K562 (cell line): ENCODE results near the gene HEXIM1. TPM values are rescaled to one million over a fixed set of nuclear protein-coding genes. Genes with fewer than 3 reads are reported as not detected.

ENCODE experiments used
- ATAC-seq: fragments of 200-7000 bp; cut with Tn5 transposase; 3 replicates; pipeline ENCODE4 v1.9.1; 2020; ENCODE audit warnings: moderate library complexity
- BruUV-seq: library from RNA; stranded (reverse); fragments of 400-500 nt; replicated peaks from 2 replicates; lab custom pipeline; 2021; lab: Mats Ljungman, UMichigan
- CTCF ChIA-PET: fragments of 300-600 bp; formaldehyde crosslinking; extraction: SDS; loops from one replicate; lab custom pipeline; 2021; ENCODE audit warnings: low intra/inter-chr PET ratio; lab: Yijun Ruan, JAX
- POLR2A ChIA-PET: fragments of 300-600, 350-650 bp; sonication (Branson Sonifier 250); formaldehyde crosslinking; extraction: SDS; loops from one replicate; lab custom pipeline; 2021; ENCODE audit warnings: antibody characterized with exemption, inconsistent platforms; lab: Yijun Ruan, JAX
- DNase-seq, 4 experiments: peaks; one replicate each; pipeline versions ENCODE4 v3.0.0 to v3.0.0-alpha.2; 2011 to 2018; ENCODE audit warnings: low spot score in 3 of 4, mixed read lengths in 3 of 4; ENCODE audit errors: extremely low read depth in 1 of 4
- FAIRE-seq: peaks from 2 replicates; lab custom pipeline; 2011; peaks lifted over from hg19 to GRCh38; lab: Jason Lieb, UNC
- H2AFZ ChIP-seq: 2 replicates; pipeline ENCODE4 v1.6.0; 2011; ENCODE audit warnings: low read depth, low read length, control low read depth, inconsistent platforms
- H3K27ac ChIP-seq: fragments of 200-600 bp; 3 replicates; pipeline ENCODE4 v1.8.0; 2011; ENCODE audit warnings: low read depth, mild to moderate bottlenecking, control low read depth, inconsistent platforms, low read length, moderate library complexity, mixed read lengths; ENCODE audit errors: extremely low read depth
- H3K27me3 ChIP-seq, 2 experiments: fragments of 300-600 bp in 1 of 2; 2 replicates in 1 of 2; 3 replicates in 1 of 2; pipeline versions ENCODE4 v1.6.0 to v1.8.0; 2011; ENCODE audit warnings: inconsistent platforms in 2 of 2, low read length in 2 of 2, mild to moderate bottlenecking in 1 of 2, mixed read lengths in 1 of 2, moderate library complexity in 1 of 2; ENCODE audit not compliant: control insufficient read depth in 2 of 2, insufficient read depth in 2 of 2
- H3K36me3 ChIP-seq: fragments of 300-600 bp; 3 replicates; pipeline ENCODE4 v1.8.0; 2011; ENCODE audit warnings: mild to moderate bottlenecking, low read length, inconsistent platforms; ENCODE audit not compliant: control insufficient read depth, insufficient read depth
- H3K4me1 ChIP-seq, 2 experiments: fragments of 200-600 bp in 1 of 2; replicated peaks in 1 of 2; 2 replicates in 1 of 2; 3 replicates in 1 of 2; pipeline versions ENCODE4 v1.5.1 to v1.8.0; 2011; ENCODE audit warnings: inconsistent platforms in 2 of 2, low read length in 2 of 2, mild to moderate bottlenecking in 1 of 2, mixed read lengths in 1 of 2, moderate library complexity in 1 of 2; ENCODE audit not compliant: control insufficient read depth in 2 of 2, insufficient read depth in 2 of 2
- H3K4me2 ChIP-seq: 2 replicates; pipeline ENCODE4 v1.6.1; 2011; ENCODE audit warnings: low read length, control low read depth, inconsistent platforms, mixed read lengths; ENCODE audit not compliant: insufficient read depth
- H3K4me3 ChIP-seq: fragments of 200-600 bp; sonication (generic), shearing (Covaris generic); 2 replicates; pipeline ENCODE4 v1.5.1; 2016; ENCODE audit warnings: control low read depth, inconsistent platforms
- H3K79me2 ChIP-seq: fragments of 200-600 bp; 3 replicates; pipeline ENCODE4 v1.8.0; 2011; ENCODE audit warnings: low read length, inconsistent platforms; ENCODE audit not compliant: control insufficient read depth, insufficient read depth
- H3K9ac ChIP-seq, 2 experiments: 2 replicates each; pipeline versions ENCODE4 v1.6.0 to v1.6.1; 2011; ENCODE audit warnings: low read depth in 2 of 2, low read length in 2 of 2, control low read depth in 1 of 2, inconsistent platforms in 1 of 2, mild to moderate bottlenecking in 1 of 2, mixed read lengths in 1 of 2; ENCODE audit not compliant: insufficient read depth in 1 of 2
- H3K9me1 ChIP-seq: one replicate; pipeline ENCODE4 v1.6.0; 2011; ENCODE audit warnings: inconsistent platforms, mild to moderate bottlenecking, low read length, moderate library complexity; ENCODE audit not compliant: control insufficient read depth, insufficient read depth
- H3K9me3 ChIP-seq: replicated peaks from 2 replicates; pipeline ENCODE4 v1.5.1; 2011; ENCODE audit warnings: low read depth, low read length, inconsistent platforms; ENCODE audit not compliant: control insufficient read depth, insufficient read depth
- H4K20me1 ChIP-seq: replicated peaks from 2 replicates; pipeline ENCODE4 v1.6.1; 2011; ENCODE audit warnings: low read length, inconsistent platforms, mixed read lengths; ENCODE audit not compliant: control insufficient read depth, insufficient read depth
- ADNP ChIP-seq: fragments of 200-800 bp; sonication (Bioruptor generic); IDR thresholded peaks from 2 replicates; pipeline ENCODE4 v1.6.1; 2016; ENCODE audit warnings: missing genetic modification characterization, missing compliant biosample characterization
- CHD4 ChIP-seq: fragments of 200-600 bp; sonication (generic); IDR thresholded peaks from 3 replicates; pipeline ENCODE4 v1.6.1; 2012; ENCODE audit warnings: low read depth, mild to moderate bottlenecking, mixed read lengths, low read length, inconsistent platforms; ENCODE audit not compliant: insufficient read depth, insufficient replicate concordance, poor library complexity, severe bottlenecking
- COPS2 ChIP-seq: fragments of 450-650 bp; conservative IDR thresholded peaks from 2 replicates; pipeline ENCODE4 v1.6.1; 2016; ENCODE audit warnings: mild to moderate bottlenecking, moderate library complexity
- ETV6 ChIP-seq, 3 experiments: fragments of 150-350 bp in 1 of 3; sonication (generic) in 1 of 3; formaldehyde crosslinking in 1 of 3; IDR thresholded peaks; 2 replicates each; pipeline versions ENCODE4 v1.6.1 to v1.8.0; 2014 to 2022; ENCODE audit warnings: borderline replicate concordance in 2 of 3, low read depth in 2 of 3, antibody characterized with exemption in 1 of 3, low read length in 1 of 3, mild to moderate bottlenecking in 1 of 3, missing genetic modification reagents in 1 of 3
- FOXJ3 ChIP-seq: sonication (generic); formaldehyde crosslinking; IDR thresholded peaks from 2 replicates; pipeline ENCODE4 v1.4.0; 2020; ENCODE audit warnings: mild to moderate bottlenecking, missing genetic modification reagents
- HCFC1 ChIP-seq: IDR thresholded peaks from 2 replicates; pipeline ENCODE4 v1.6.1; 2012; ENCODE audit warnings: low read depth, low read length, improper control_type of control experiment
- HDAC1 ChIP-seq, 2 experiments: fragments of 450-650 bp; IDR thresholded peaks; 2 replicates each; pipeline ENCODE4 v1.6.1; 2016 to 2017; ENCODE audit warnings: inconsistent platforms in 1 of 2, mild to moderate bottlenecking in 1 of 2, moderate library complexity in 1 of 2
- MAFK ChIP-seq: IDR thresholded peaks from 2 replicates; pipeline ENCODE4 v1.6.1; 2011; ENCODE audit warnings: low read length, improper control_type of control experiment
- MCM7 ChIP-seq, 2 experiments: fragments of 450-650 bp; IDR thresholded peaks; 2 replicates each; pipeline ENCODE4 v1.6.1; 2016 to 2018
- MEF2A ChIP-seq: IDR thresholded peaks from 2 replicates; pipeline ENCODE4 v1.6.1; 2011; ENCODE audit warnings: low read depth, mild to moderate bottlenecking, low read length, moderate library complexity; ENCODE audit not compliant: control insufficient read depth
- MXI1 ChIP-seq: IDR thresholded peaks from 2 replicates; pipeline ENCODE4 v1.6.1; 2011; ENCODE audit warnings: low read depth, mild to moderate bottlenecking, improper control_type of control experiment, low read length
- POLR2G ChIP-seq: fragments of 200-400 bp; formaldehyde crosslinking; IDR thresholded peaks from 2 replicates; pipeline ENCODE4 v1.6.1; 2017; ENCODE audit warnings: low read depth, mild to moderate bottlenecking, antibody characterized with exemption, low read length, moderate library complexity
- PYGO2 ChIP-seq: fragments of 450-650 bp; IDR thresholded peaks from 2 replicates; pipeline ENCODE4 v1.6.1; 2016; ENCODE audit warnings: mild to moderate bottlenecking, missing genetic modification characterization, moderate library complexity, missing compliant biosample characterization
- SNRNP70 ChIP-seq: fragments of 200-400 bp; formaldehyde crosslinking; optimal IDR thresholded peaks from 2 replicates; pipeline ENCODE3; 2017; ENCODE audit warnings: low read depth, low read length
- SP2 ChIP-seq: IDR thresholded peaks from 2 replicates; pipeline ENCODE4 v1.6.1; 2011; ENCODE audit warnings: mild to moderate bottlenecking, low read depth, low read length, moderate library complexity; ENCODE audit not compliant: poor library complexity, severe bottlenecking; ENCODE audit errors: extremely low read depth
- ZKSCAN3 ChIP-seq: fragments of 250-450 bp; sonication (Bioruptor Pico); IDR thresholded peaks from 2 replicates; pipeline ENCODE4 v1.4.0; 2020
- ZNF121 ChIP-seq: sonication (generic); formaldehyde crosslinking; conservative IDR thresholded peaks from 2 replicates; pipeline ENCODE4 v1.8.0; 2022; ENCODE audit warnings: missing genetic modification reagents
- WGBS: fragments of 100-300 bp; shearing (Covaris generic); methylation state at CpG from one replicate; pipeline ENCODE4 v1.1.6; 2016; ENCODE audit warnings: low coverage, mixed read lengths; ENCODE audit not compliant: insufficient coverage; ENCODE audit errors: missing lambda C conversion rate; 5-methylcytosine and 5-hydroxymethylcytosine counted together
- in situ Hi-C: fragments of 300-500 bp; cut with MboI; formaldehyde crosslinking; loops from 4 replicates; pipeline ENCODE4 v1.15.0; 2018; ENCODE audit warnings: inconsistent platforms, mixed read lengths
- intact Hi-C: fragments of 100-400 bp; cut with micrococcal nuclease; formaldehyde crosslinking; loops from 2 replicates; pipeline ENCODE4 v1.14.2; 2022
- polyA plus RNA-seq, 8 experiments: library from polyadenylated mRNA; depleted of rRNA in 4 of 8; stranded (reverse) in 5 of 8; unstranded in 3 of 8; fragments of >200 nt; fragmentation: Nextera tagmentation in 2 of 8; fragmentation: Illumina TruSeq in 1 of 8; extraction: Ambion mirVana in 2 of 8; extraction: Trizol in 1 of 8; gene quantifications; 2 replicates each; pipeline versions ENCODE4 v1.2.1 to v1.2.3, GENCODE V29; 2011 to 2014; ENCODE audit warnings: inconsistent platforms in 1 of 8, missing spikeins in 1 of 8
- total RNA-seq, 7 experiments: library from RNA; depleted of rRNA in 6 of 7; stranded (reverse); fragments of >200 nt in 6 of 7; fragmentation: Illumina TruSeq in 2 of 7; extraction: Trizol in 2 of 7; gene quantifications; 2 replicates each; pipeline versions ENCODE4 v1.2.1 to v1.2.3, GENCODE V29; 2011 to 2021; ENCODE audit warnings: low replicate concordance in 1 of 7
- TF ChIP-seq, protein P1 (sequence below): sonication (generic); formaldehyde crosslinking; IDR thresholded peaks from 2 replicates; pipeline ENCODE4 v1.8.0; 2022; ENCODE audit warnings: missing genetic modification reagents, mild to moderate bottlenecking, borderline replicate concordance
- TF ChIP-seq, protein P2 (sequence below): fragments of 250-450 bp; sonication (Bioruptor Pico); IDR thresholded peaks from 2 replicates; pipeline ENCODE4 v1.8.0; 2021; ENCODE audit warnings: moderate library complexity, mild to moderate bottlenecking, inconsistent platforms

The HEXIM1 gene
- total and polyA plus RNA-seq, 9 of the 15 experiments (the other 6 are each of a cell fraction or from before 2014, with no cell fraction given): 1.4 to 28.3 (median 9.1) TPM

DNA sequence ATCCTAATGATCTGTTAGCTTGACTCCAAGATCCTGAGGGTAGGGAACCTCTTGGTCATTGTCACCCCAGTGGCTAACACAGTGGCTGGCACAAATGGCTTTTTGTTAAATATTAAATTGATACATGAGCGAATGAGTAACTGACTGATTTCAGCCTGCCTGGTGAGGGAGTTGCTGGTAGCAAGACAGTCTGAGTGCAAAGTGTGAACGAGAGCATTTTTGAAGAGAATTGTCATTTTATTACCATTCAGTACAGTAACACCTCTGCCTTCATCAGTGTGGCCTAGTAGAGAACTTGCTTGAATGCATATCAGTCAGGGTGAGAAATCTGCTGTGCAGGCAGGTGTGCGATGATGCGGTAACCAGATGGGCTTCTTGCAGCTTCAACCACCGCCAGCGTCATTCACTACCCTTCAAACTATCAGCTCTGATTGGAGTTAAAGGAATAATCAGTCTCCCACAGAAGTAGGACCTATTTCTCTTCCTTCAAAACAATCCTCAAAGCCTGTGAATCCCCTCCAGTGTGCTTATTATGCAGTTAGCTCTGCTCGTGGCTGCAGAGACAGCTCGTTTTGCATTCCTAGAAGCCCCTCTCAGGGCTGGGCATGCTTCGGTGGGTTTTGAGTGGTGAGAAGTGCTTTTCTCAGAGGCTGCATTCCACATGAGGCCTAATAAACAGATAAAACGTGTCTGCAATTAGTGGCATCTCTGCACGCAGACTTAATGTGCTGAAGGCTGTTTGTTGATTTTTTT, 42.4 kb downstream of the HEXIM1 start:
- intact Hi-C loops (no loop called here), in situ Hi-C loops (no loop called here)
- no TSS peak for BruUV-seq
- Histone ChIP-seq H2AFZ (no peak overlapping the region), H3K79me2 (no peaks in the 10 kb centered on the region), H3K9me1 (no peaks in the 10 kb centered on the region), H3K9me3 (no peaks in the 10 kb centered on the region), H3K27ac (no peak overlapping the region), H3K4me2 (no peak overlapping the region), H3K4me3 (no peak overlapping the region), H3K36me3 (no peaks in the 10 kb centered on the region), H3K27me3 (no peaks in the 10 kb centered on the region; a peak in 2 of 5 replicates), H3K9ac (no peak overlapping the region), H3K4me1 (no peaks in the 10 kb centered on the region), H4K20me1 (no peaks in the 10 kb centered on the region)
- TF ChIP-seq ADNP (tag): no peak
- no peak for TF ChIP-seq HDAC1 (IDR thresholded peaks at IDR 0.05)
- TF ChIP-seq MXI1: no peak
- TF ChIP-seq MEF2A: no peak
- TF ChIP-seq, protein P1, sequence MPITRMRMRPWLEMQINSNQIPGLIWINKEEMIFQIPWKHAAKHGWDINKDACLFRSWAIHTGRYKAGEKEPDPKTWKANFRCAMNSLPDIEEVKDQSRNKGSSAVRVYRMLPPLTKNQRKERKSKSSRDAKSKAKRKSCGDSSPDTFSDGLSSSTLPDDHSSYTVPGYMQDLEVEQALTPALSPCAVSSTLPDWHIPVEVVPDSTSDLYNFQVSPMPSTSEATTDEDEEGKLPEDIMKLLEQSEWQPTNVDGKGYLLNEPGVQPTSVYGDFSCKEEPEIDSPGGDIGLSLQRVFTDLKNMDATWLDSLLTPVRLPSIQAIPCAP (CRISPR knock-in tag): no peak
- TF ChIP-seq SNRNP70: no peak
- TF ChIP-seq MAFK: no peak
- TF ChIP-seq MCM7 (IDR thresholded peaks at IDR 0.05): no peak
- TF ChIP-seq ZKSCAN3 (CRISPR knock-in tag): no peak
- TF ChIP-seq COPS2: no peak
- no peak for TF ChIP-seq ETV6 (IDR thresholded peaks at IDR 0.05; ENCODE audit: borderline replicate concordance in 1 of 2, low read depth in 2 of 2, low read length in 1 of 2)
- TF ChIP-seq ETV6 (CRISPR knock-in tag; IDR thresholded peaks at IDR 0.05; ENCODE audit: borderline replicate concordance): no peak
- TF ChIP-seq PYGO2: no peak
- TF ChIP-seq FOXJ3: no peak
- no peak for TF ChIP-seq HCFC1
- no peak for TF ChIP-seq CHD4
- TF ChIP-seq POLR2G: no peak
- TF ChIP-seq SP2: no peak
- no peak for TF ChIP-seq ZNF121 (CRISPR knock-in tag)
- TF ChIP-seq, protein P2, sequence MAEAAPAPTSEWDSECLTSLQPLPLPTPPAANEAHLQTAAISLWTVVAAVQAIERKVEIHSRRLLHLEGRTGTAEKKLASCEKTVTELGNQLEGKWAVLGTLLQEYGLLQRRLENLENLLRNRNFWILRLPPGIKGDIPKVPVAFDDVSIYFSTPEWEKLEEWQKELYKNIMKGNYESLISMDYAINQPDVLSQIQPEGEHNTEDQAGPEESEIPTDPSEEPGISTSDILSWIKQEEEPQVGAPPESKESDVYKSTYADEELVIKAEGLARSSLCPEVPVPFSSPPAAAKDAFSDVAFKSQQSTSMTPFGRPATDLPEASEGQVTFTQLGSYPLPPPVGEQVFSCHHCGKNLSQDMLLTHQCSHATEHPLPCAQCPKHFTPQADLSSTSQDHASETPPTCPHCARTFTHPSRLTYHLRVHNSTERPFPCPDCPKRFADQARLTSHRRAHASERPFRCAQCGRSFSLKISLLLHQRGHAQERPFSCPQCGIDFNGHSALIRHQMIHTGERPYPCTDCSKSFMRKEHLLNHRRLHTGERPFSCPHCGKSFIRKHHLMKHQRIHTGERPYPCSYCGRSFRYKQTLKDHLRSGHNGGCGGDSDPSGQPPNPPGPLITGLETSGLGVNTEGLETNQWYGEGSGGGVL: no peak
- FAIRE-seq: no peak
- no peak for ATAC-seq
- POLR2A ChIA-PET: interaction anchor here (1.2 to 6.9 kb wide), 2 partner anchors 29 to 41 kb away, joined by 6 to 58 read pairs; partner anchors contain the start of genes HEXIM1 and HEXIM2
- 24% methylated on average over 11 of the region's 11 CpGs for WGBS
- peak in 1 of 4 experiments; percentile 3 for DNase-seq
- CTCF ChIA-PET: no interaction called here
